Measurements from ENCODE around the gene HOXB5.

DNA sequence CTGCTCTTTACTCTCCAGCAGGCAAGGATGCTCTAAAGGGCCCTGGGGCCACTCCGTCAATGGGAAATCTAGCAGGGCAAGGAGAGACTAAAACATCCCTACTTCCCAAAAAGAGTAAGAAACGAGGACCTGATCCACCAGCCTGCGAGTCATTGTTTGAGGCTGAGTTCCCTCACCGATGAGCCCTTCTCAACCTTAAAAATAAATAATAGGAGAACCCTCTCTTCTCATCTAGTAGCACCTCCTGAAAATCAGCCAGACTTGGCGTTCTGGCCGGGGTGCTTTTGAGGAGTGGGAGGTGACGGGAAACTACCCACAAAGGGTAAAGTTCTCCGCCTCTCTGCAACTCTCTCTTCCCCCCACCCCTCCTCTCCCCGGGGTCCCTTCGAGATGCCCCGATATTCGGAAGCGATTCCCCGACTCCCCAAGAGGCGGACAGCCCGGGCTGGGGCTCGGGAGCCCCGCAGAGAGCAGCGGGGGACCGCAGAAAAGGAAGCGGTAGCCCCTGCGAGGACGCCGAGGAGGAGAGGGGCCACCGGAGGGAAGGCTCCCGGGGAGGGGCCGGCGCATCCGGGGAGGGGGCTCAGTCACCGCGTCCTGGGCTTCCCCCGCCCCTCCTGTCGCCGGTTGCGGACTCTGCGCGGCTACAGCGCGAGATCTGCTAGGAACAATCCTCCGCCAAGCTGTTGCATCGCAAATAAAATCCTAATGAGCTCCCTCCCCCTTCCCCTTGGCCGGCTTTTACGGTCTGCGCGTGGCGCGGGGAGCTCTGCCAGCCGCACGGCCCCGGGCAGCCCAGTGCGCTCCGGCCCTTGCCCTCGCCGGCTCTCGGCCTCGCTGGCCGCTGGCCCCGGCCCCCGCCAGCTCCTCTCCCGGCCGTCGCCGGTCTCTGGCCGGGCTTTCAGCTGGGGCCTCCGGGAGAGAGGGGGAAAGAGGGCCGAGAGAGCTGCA is 31.2 kb upstream of the HOXB5 start:
- TF ChIP-seq BHLHE40 (IDR thresholded peaks at IDR 0.05; ENCODE audit: borderline replicate concordance in 1 of 2, low read depth in 2 of 2, low read length in 1 of 2): no peak
- TF ChIP-seq, protein P1, sequence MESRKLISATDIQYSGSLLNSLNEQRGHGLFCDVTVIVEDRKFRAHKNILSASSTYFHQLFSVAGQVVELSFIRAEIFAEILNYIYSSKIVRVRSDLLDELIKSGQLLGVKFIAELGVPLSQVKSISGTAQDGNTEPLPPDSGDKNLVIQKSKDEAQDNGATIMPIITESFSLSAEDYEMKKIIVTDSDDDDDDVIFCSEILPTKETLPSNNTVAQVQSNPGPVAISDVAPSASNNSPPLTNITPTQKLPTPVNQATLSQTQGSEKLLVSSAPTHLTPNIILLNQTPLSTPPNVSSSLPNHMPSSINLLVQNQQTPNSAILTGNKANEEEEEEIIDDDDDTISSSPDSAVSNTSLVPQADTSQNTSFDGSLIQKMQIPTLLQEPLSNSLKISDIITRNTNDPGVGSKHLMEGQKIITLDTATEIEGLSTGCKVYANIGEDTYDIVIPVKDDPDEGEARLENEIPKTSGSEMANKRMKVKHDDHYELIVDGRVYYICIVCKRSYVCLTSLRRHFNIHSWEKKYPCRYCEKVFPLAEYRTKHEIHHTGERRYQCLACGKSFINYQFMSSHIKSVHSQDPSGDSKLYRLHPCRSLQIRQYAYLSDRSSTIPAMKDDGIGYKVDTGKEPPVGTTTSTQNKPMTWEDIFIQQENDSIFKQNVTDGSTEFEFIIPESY (IDR thresholded peaks at IDR 0.05): no peak
- no peak for TF ChIP-seq ZNF274 (IDR thresholded peaks at IDR 0.05; ENCODE audit: insufficient read depth, insufficient read length)
- TF ChIP-seq, protein P2, sequence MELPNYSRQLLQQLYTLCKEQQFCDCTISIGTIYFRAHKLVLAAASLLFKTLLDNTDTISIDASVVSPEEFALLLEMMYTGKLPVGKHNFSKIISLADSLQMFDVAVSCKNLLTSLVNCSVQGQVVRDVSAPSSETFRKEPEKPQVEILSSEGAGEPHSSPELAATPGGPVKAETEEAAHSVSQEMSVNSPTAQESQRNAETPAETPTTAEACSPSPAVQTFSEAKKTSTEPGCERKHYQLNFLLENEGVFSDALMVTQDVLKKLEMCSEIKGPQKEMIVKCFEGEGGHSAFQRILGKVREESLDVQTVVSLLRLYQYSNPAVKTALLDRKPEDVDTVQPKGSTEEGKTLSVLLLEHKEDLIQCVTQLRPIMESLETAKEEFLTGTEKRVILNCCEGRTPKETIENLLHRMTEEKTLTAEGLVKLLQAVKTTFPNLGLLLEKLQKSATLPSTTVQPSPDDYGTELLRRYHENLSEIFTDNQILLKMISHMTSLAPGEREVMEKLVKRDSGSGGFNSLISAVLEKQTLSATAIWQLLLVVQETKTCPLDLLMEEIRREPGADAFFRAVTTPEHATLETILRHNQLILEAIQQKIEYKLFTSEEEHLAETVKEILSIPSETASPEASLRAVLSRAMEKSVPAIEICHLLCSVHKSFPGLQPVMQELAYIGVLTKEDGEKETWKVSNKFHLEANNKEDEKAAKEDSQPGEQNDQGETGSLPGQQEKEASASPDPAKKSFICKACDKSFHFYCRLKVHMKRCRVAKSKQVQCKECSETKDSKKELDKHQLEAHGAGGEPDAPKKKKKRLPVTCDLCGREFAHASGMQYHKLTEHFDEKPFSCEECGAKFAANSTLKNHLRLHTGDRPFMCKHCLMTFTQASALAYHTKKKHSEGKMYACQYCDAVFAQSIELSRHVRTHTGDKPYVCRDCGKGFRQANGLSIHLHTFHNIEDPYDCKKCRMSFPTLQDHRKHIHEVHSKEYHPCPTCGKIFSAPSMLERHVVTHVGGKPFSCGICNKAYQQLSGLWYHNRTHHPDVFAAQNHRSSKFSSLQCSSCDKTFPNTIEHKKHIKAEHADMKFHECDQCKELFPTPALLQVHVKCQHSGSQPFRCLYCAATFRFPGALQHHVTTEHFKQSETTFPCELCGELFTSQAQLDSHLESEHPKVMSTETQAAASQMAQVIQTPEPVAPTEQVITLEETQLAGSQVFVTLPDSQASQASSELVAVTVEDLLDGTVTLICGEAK (IDR thresholded peaks at IDR 0.05; ENCODE audit: borderline replicate concordance): no peak
- no peak for TF ChIP-seq CHD2 (IDR thresholded peaks at IDR 0.05; ENCODE audit: borderline replicate concordance, low read depth, low read length)
- TF ChIP-seq KDM1A (IDR thresholded peaks at IDR 0.05; ENCODE audit: borderline replicate concordance): no peak
- TF ChIP-seq TARDBP (IDR thresholded peaks at IDR 0.05; ENCODE audit: borderline replicate concordance): no peak

Measured in GM12878 (cell line).